PC-9 (cell line): Measurements from ENCODE around the gene KRTAP10-5.

Source experiments
- CTCF ChIP-seq: fragments of 200-600 bp; sonication (generic); conservative IDR thresholded peaks from 2 replicates; pipeline ENCODE4 v1.6.1; 2017; ENCODE audit warnings: mixed run types, antibody characterized with exemption, mild to moderate bottlenecking, moderate library complexity
- EZH2 ChIP-seq: fragments of 200-600 bp; sonication (generic); IDR thresholded peaks from 2 replicates; pipeline ENCODE4 v1.8.0; 2017; ENCODE audit warnings: antibody characterized with exemption, low read depth

GRCh38 chr21:44575307-44576024 lies 4.9 kb downstream of the KRTAP10-5 start:
- TF ChIP-seq CTCF (no peak), EZH2 (no peak)
